ENCODE results near the gene SLC2A5. TPM values are rescaled to one million over a fixed set of nuclear protein-coding genes. Genes with fewer than 3 reads are reported as not detected.

Gene SLC2A5
- total and polyA plus RNA-seq, 2 donors (not counting 3 experiments of a cell fraction or from before 2014, with no cell fraction given), result not detected

- POLR2A ChIA-PET, result interaction anchor here (0.7 kb wide), 1 partner anchor 22 kb away, joined by 6 read pairs; no protein-coding TSS in a partner anchor
- Histone ChIP-seq H3K4me3 (replicated peaks in 1 of 3; ENCODE audit: insufficient read depth in 1 of 3, low read depth in 1 of 3, low read length in 3 of 3) (no peak overlapping the region), H3K9me1 (replicated peaks; ENCODE audit: control insufficient read depth, extremely low read depth, insufficient read depth, low read length) (no peaks in the 10 kb centered on the region), H3K36me3 (ENCODE audit: control insufficient read depth in 2 of 2, extremely low read depth in 1 of 2, insufficient read depth in 2 of 2, low read length in 2 of 2) (no peaks in the 10 kb centered on the region), H3K4me1 (ENCODE audit: control insufficient read depth, extremely low read depth, insufficient read depth, low read length) (no peaks in the 10 kb centered on the region), H3K9me3 (replicated peaks; ENCODE audit: control insufficient read depth, insufficient read depth, low read length) (no peaks in the 10 kb centered on the region), H3K4me2 (ENCODE audit: insufficient read depth, low read length) (no peak overlapping the region), H4K20me1 (replicated peaks; ENCODE audit: control insufficient read depth, extremely low read depth, insufficient read depth, low read length) (no peaks in the 10 kb centered on the region), H3K9ac (replicated peaks; ENCODE audit: extremely low read depth, insufficient read depth, low read length) (no peak overlapping the region), H3K27me3 (ENCODE audit: control insufficient read depth in 2 of 2, insufficient read depth in 2 of 2, low read length in 2 of 2) (no peaks in the 10 kb centered on the region), H2AFZ (ENCODE audit: low read depth, low read length) (no peak overlapping the region), H3K79me2 (ENCODE audit: control insufficient read depth, insufficient read depth, low read length) (no peaks in the 10 kb centered on the region), H3K27ac (ENCODE audit: insufficient read depth, low read depth, low read length) (no peak overlapping the region)
- no TSS peak for BruUV-seq (replicated peaks)
- DNase-seq (ENCODE audit: low read depth, low spot score), result no peak
- intact Hi-C loops (cut with micrococcal nuclease), result no loop called here
- dilution Hi-C loops (cut with MboI; ENCODE audit: extremely low pct_ligation_motif_present, low sequenced_read_pairs), result no loop called here
- FAIRE-seq, result no peak
- CTCF ChIA-PET, result interaction anchor here (0.7 to 2.1 kb wide), 6 partner anchors 11 to 76 kb away, joined by 3 to 8 read pairs (median 3); no protein-coding TSS in a partner anchor
- TF ChIP-seq FOS (IDR thresholded peaks at IDR 0.05; ENCODE audit: borderline replicate concordance, insufficient read depth, low read length) (no peak), CTCF (IDR thresholded peaks at IDR 0.05; ENCODE audit: extremely low read depth in 1 of 2, insufficient read depth in 1 of 2, low read depth in 1 of 2, low read length in 2 of 2) (no peak), MYC (IDR thresholded peaks at IDR 0.05; ENCODE audit: low read depth, low read length) (no peak), EZH2 (IDR thresholded peaks at IDR 0.05; ENCODE audit: borderline replicate concordance, low read depth, low read length, severe bottlenecking) (no peak), POLR2AphosphoS5 (IDR thresholded peaks at IDR 0.05; ENCODE audit: insufficient read depth, low read depth, low read length) (no peak), POLR2A (IDR thresholded peaks at IDR 0.05; ENCODE audit: low read depth, low read length) (no peak), MAX (IDR thresholded peaks at IDR 0.05; ENCODE audit: insufficient read depth, insufficient read length) (no peak), GATA2 (IDR thresholded peaks at IDR 0.05; ENCODE audit: insufficient read depth, insufficient read length, low read depth, low read length) (no peak), JUN (IDR thresholded peaks at IDR 0.05; ENCODE audit: borderline replicate concordance, insufficient read depth, insufficient read length, low read depth) (no peak)
These were observed 11.4 kb upstream of the SLC2A5 start for GRCh38 chr1:9080705-9081291.

Data from endothelial cell of umbilical vein (primary cell).